Epithelial cell of esophagus (primary cell): ENCODE measurements around the gene HAT1.

Experiments
- DNase-seq: peaks from one replicate; pipeline ENCODE4 v3.0.0; 2010; ENCODE audit warnings: low read depth
- H3K4me3 ChIP-seq: 2 replicates; pipeline ENCODE4 v1.5.1; 2011; ENCODE audit warnings: mild to moderate bottlenecking, low read length, control low read depth
- TF ChIP-seq, protein P1 (sequence below): IDR thresholded peaks from 2 replicates; pipeline ENCODE4 v1.5.1; 2011; ENCODE audit warnings: low read depth, mild to moderate bottlenecking, low read length, control low read depth, inconsistent platforms; ENCODE audit not compliant: insufficient read depth; ENCODE audit errors: missing control alignments

Gene HAT1

DNA sequence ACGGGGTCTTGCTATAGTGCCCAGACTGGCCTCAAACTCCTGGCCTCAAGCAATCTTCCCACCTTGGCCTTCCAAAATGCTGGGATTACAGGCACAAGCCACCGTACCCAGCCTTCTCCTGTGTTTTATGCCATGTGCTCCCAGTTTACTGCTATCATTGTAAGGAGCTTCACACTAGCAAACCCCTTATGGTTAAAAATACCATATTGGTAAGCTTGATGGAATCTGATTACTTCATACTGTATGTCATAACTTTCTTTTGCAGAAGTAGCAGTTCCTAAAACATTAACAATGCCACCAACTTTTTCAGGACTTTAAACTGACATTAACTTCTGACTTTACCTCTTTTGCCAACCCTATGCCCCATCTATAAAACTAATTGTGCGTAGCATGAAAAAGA is 36.2 kb downstream of the HAT1 start:
- TF ChIP-seq, protein P1, sequence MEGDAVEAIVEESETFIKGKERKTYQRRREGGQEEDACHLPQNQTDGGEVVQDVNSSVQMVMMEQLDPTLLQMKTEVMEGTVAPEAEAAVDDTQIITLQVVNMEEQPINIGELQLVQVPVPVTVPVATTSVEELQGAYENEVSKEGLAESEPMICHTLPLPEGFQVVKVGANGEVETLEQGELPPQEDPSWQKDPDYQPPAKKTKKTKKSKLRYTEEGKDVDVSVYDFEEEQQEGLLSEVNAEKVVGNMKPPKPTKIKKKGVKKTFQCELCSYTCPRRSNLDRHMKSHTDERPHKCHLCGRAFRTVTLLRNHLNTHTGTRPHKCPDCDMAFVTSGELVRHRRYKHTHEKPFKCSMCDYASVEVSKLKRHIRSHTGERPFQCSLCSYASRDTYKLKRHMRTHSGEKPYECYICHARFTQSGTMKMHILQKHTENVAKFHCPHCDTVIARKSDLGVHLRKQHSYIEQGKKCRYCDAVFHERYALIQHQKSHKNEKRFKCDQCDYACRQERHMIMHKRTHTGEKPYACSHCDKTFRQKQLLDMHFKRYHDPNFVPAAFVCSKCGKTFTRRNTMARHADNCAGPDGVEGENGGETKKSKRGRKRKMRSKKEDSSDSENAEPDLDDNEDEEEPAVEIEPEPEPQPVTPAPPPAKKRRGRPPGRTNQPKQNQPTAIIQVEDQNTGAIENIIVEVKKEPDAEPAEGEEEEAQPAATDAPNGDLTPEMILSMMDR, result no peak
- H3K4me3 ChIP-seq, result no peak overlapping the region
- peak; percentile 26 for DNase-seq

DNA sequence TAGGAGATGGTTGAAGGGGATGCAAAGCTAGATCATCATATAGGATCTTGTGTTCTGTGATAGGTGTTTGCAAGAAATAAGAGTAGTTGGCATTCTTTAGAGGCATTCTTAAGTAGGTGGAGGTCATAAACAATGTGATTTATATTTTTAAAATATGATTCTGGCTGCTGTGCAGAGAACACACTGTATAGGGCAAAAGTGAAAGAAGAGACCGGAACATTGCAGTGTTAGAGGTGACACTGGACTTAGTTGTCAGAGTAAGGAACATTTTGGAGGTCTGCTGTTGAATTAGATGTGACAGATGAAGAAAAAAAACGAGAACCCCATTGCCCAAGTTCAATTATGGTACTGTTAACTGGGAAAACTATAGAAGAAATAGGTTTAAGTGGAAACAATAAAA is 37.7 kb downstream of the HAT1 start:
- DNase-seq, result no peak
- TF ChIP-seq, protein P1, result no peak

GRCh38 chr2:171960570-171960969 is 38.3 kb downstream of the HAT1 start:
- DNase-seq, result no peak
- TF ChIP-seq, protein P1, result no peak
- no peak overlapping the region for H3K4me3 ChIP-seq

More for the DNA sequence above, 37.7 kb downstream of the HAT1 start:
- no peak overlapping the region for H3K4me3 ChIP-seq

GRCh38 chr2:171963198-171963597 is 40.9 kb downstream of the HAT1 start:
- TF ChIP-seq, protein P1, result no peak
- H3K4me3 ChIP-seq, result no peak overlapping the region
- no peak for DNase-seq

GRCh38 chr2:171964308-171964707 is 42.0 kb downstream of the HAT1 start:
- TF ChIP-seq, protein P1, result no peak
- no peak overlapping the region for H3K4me3 ChIP-seq
- no peak for DNase-seq

DNA sequence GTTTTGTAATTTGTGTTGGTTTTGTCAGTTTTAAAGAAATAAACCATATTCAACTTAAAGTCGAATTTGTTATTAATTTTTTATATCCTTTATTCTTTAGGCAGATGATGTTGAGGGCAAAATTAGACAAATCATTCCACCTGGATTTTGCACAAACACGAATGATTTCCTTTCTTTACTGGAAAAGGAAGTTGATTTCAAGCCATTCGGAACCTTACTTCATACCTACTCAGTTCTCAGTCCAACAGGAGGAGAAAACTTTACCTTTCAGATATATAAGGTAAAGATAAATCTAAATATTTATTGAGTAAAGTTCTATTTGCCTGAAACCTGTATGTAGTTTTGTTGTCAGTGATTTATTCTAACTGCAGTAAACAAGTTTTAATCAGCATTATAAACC is 43.0 kb downstream of the HAT1 start:
- no peak overlapping the region for H3K4me3 ChIP-seq
- TF ChIP-seq, protein P1, result no peak
- no peak for DNase-seq

DNA sequence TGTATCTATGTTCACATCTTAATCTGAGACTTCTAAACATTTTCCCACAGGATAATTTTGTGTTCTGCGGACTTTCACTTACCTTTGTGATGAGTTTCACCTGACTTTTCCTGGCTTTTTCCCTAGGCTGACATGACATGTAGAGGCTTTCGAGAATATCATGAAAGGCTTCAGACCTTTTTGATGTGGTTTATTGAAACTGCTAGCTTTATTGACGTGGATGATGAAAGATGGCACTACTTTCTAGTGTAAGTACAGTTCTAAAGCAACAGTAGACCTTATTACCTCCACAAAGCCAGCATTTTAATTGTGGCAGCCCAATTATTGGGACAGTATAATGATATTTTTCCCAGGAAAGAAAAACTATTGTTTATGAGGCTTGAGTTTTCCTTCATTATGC is 43.4 kb downstream of the HAT1 start:
- H3K4me3 ChIP-seq, result no peak overlapping the region
- TF ChIP-seq, protein P1, result no peak
- no peak for DNase-seq
